ENCODE data around the gene SCN2B.

SCN2B gene

GRCh38 chr11:118213201-118213600 lies 36.8 kb upstream of the SCN2B start:
- H3K4me3 ChIP-seq (ENCODE audit: low read depth, low read length), result no peak overlapping the region
- no peaks in the 10 kb centered on the region for H3K9me3 ChIP-seq (ENCODE audit: control insufficient read depth, insufficient read depth, low read depth, low read length)
- ChIA-PET POLR2A (no interaction called here), CTCF (interaction anchor here (0.6 to 4.7 kb wide), 6 partner anchors 14 to 1392 kb away, joined by 3 to 30 read pairs (median 4); no protein-coding TSS in a partner anchor)
- TF ChIP-seq ZNF324 (tag by site-specific recombination; IDR thresholded peaks at IDR 0.05) (no peak), SP3 (tag by site-specific recombination; IDR thresholded peaks at IDR 0.05) (no peak), PBX3 (CRISPR knock-in tag; IDR thresholded peaks at IDR 0.05) (no peak), HOXA7 (CRISPR knock-in tag; IDR thresholded peaks at IDR 0.05; ENCODE audit: borderline replicate concordance) (no peak), ZSCAN23 (tag by site-specific recombination; IDR thresholded peaks at IDR 0.05) (no peak), AEBP2 (tag by site-specific recombination; IDR thresholded peaks at IDR 0.05; ENCODE audit: borderline replicate concordance) (no peak), ZNF785 (tag by site-specific recombination; IDR thresholded peaks at IDR 0.05) (no peak), ZNF518A (tag by site-specific recombination; conservative IDR thresholded peaks at IDR 0.05; ENCODE audit: low read depth) (no peak), ZNF221 (tag by site-specific recombination; IDR thresholded peaks at IDR 0.05; ENCODE audit: borderline replicate concordance) (no peak), ZNF48 (tag by site-specific recombination; IDR thresholded peaks at IDR 0.05) (no peak)
- TF ChIP-seq, protein P1, sequence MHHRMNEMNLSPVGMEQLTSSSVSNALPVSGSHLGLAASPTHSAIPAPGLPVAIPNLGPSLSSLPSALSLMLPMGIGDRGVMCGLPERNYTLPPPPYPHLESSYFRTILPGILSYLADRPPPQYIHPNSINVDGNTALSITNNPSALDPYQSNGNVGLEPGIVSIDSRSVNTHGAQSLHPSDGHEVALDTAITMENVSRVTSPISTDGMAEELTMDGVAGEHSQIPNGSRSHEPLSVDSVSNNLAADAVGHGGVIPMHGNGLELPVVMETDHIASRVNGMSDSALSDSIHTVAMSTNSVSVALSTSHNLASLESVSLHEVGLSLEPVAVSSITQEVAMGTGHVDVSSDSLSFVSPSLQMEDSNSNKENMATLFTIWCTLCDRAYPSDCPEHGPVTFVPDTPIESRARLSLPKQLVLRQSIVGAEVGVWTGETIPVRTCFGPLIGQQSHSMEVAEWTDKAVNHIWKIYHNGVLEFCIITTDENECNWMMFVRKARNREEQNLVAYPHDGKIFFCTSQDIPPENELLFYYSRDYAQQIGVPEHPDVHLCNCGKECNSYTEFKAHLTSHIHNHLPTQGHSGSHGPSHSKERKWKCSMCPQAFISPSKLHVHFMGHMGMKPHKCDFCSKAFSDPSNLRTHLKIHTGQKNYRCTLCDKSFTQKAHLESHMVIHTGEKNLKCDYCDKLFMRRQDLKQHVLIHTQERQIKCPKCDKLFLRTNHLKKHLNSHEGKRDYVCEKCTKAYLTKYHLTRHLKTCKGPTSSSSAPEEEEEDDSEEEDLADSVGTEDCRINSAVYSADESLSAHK (tag by site-specific recombination; IDR thresholded peaks at IDR 0.05), result no peak
- no peak overlapping the region for H3K27ac ChIP-seq (ENCODE audit: extremely low read depth, low read depth, low read length)
- no peaks in the 10 kb centered on the region for H3K4me1 ChIP-seq (ENCODE audit: control insufficient read depth, insufficient read depth, low read length)
- no peaks in the 10 kb centered on the region for H3K36me3 ChIP-seq (ENCODE audit: control insufficient read depth in 2 of 2, insufficient read depth in 1 of 2, low read length in 2 of 2)

DNA sequence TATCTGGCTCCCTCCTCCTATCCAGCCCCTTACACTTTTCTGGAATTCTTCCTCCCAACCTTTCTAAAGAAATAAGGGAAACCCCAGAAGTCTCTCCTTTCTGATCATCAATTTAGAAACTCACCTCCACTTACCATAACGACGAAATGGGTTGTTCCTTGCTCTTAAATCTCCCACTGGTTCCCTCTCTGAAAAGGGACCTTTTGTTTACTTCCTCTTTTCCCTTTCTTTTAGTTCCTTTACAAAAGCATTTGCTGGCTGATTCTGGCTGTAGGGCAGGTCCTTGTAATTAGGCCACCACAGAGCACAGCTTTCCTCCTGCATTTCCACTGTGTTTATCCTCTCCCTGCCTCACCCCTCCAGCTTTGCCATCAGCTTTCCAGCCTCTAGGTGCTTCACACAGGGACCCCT lies 36.3 kb upstream of the SCN2B start:
- Histone ChIP-seq H3K36me3 (ENCODE audit: control insufficient read depth in 2 of 2, insufficient read depth in 1 of 2, low read length in 2 of 2) (no peaks in the 10 kb centered on the region), H3K27ac (ENCODE audit: extremely low read depth, low read depth, low read length) (no peak overlapping the region), H3K9me3 (ENCODE audit: control insufficient read depth, insufficient read depth, low read depth, low read length) (no peaks in the 10 kb centered on the region), H3K4me3 (ENCODE audit: low read depth, low read length) (no peak overlapping the region), H3K4me1 (ENCODE audit: control insufficient read depth, insufficient read depth, low read length) (no peaks in the 10 kb centered on the region)
- TF ChIP-seq ZNF529 (tag by site-specific recombination; IDR thresholded peaks at IDR 0.05; ENCODE audit: insufficient replicate concordance) (no peak), SETDB1 (IDR thresholded peaks at IDR 0.05; ENCODE audit: insufficient read length, low read length) (no peak), REPIN1 (tag by site-specific recombination; IDR thresholded peaks at IDR 0.05; ENCODE audit: low read depth) (no peak), YY2 (tag by site-specific recombination; IDR thresholded peaks at IDR 0.05) (no peak), PRDM2 (tag by site-specific recombination; IDR thresholded peaks at IDR 0.05; ENCODE audit: borderline replicate concordance) (no peak)
- TF ChIP-seq, protein P2, sequence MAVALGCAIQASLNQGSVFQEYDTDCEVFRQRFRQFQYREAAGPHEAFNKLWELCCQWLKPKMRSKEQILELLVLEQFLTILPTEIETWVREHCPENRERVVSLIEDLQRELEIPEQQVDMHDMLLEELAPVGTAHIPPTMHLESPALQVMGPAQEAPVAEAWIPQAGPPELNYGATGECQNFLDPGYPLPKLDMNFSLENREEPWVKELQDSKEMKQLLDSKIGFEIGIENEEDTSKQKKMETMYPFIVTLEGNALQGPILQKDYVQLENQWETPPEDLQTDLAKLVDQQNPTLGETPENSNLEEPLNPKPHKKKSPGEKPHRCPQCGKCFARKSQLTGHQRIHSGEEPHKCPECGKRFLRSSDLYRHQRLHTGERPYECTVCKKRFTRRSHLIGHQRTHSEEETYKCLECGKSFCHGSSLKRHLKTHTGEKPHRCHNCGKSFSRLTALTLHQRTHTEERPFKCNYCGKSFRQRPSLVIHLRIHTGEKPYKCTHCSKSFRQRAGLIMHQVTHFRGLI (tag by site-specific recombination; IDR thresholded peaks at IDR 0.05), result no peak
- ChIA-PET CTCF (interaction anchor here (0.6 to 4.7 kb wide), 3 partner anchors 14 to 273 kb away, joined by 3 to 30 read pairs (median 4); no protein-coding TSS in a partner anchor), POLR2A (no interaction called here)

Measured in HEK293 (cell line).